HepG2 (cell line): ENCODE results near the gene C1orf35. TPM values are rescaled to one million over a fixed set of nuclear protein-coding genes. Genes with fewer than 3 reads are reported as not detected.
A peak's percentile ranks its signal among the peaks of the same experiment; 100 is the strongest.

Experiments used
- EED ChIP-seq: sonication (generic); formaldehyde crosslinking; IDR thresholded peaks from 2 replicates; pipeline ENCODE4 v1.5.0; 2020; ENCODE audit warnings: mild to moderate bottlenecking, missing genetic modification reagents
- FOXC1 ChIP-seq: sonication (generic); formaldehyde crosslinking; IDR thresholded peaks from 2 replicates; pipeline ENCODE4 v1.8.0; 2022; ENCODE audit warnings: mild to moderate bottlenecking, missing genetic modification reagents, borderline replicate concordance
- HOXA5 ChIP-seq: sonication (generic); formaldehyde crosslinking; IDR thresholded peaks from 2 replicates; pipeline ENCODE4 v1.4.0; 2020; ENCODE audit warnings: missing genetic modification reagents
- KDM1A ChIP-seq: IDR thresholded peaks from 2 replicates; pipeline ENCODE4 v1.6.1; 2016; ENCODE audit warnings: missing compliant biosample characterization
- KDM5B ChIP-seq: sonication (generic); formaldehyde crosslinking; IDR thresholded peaks from 2 replicates; pipeline ENCODE4 v1.4.0; 2020; ENCODE audit warnings: missing genetic modification reagents, mild to moderate bottlenecking, borderline replicate concordance
- PTBP1 ChIP-seq: fragments of 200-400 bp; formaldehyde crosslinking; IDR thresholded peaks from 2 replicates; pipeline ENCODE4 v1.6.1; 2018; ENCODE audit warnings: low read length, low read depth; ENCODE audit not compliant: poor library complexity, severe bottlenecking
- RARG ChIP-seq: sonication (generic); formaldehyde crosslinking; IDR thresholded peaks from 2 replicates; pipeline ENCODE4 v1.4.0; 2020; ENCODE audit warnings: low read depth, mild to moderate bottlenecking, missing genetic modification reagents
- RBM39 ChIP-seq: fragments of 200-400 bp; formaldehyde crosslinking; IDR thresholded peaks from one replicate; pipeline ENCODE4 v1.6.1; 2018; ENCODE audit warnings: antibody characterized with exemption, mild to moderate bottlenecking, low read depth, low read length; ENCODE audit not compliant: poor library complexity, severe bottlenecking
- TBX2 ChIP-seq: sonication (generic); formaldehyde crosslinking; IDR thresholded peaks from 2 replicates; pipeline ENCODE4 v1.5.0; 2020; ENCODE audit warnings: missing genetic modification reagents, mild to moderate bottlenecking, borderline replicate concordance
- TCF7 ChIP-seq: sonication (generic); IDR thresholded peaks from 2 replicates; pipeline ENCODE4 v1.6.1; 2016; ENCODE audit warnings: antibody characterized with exemption, low read depth
- TEAD2 ChIP-seq: sonication (generic); formaldehyde crosslinking; IDR thresholded peaks from 2 replicates; pipeline ENCODE4 v1.9.0; 2021; ENCODE audit warnings: missing genetic modification reagents
- YY1 ChIP-seq: IDR thresholded peaks from 2 replicates; pipeline ENCODE4 v1.6.1; 2011; ENCODE audit warnings: low read length, low read depth, moderate library complexity, mild to moderate bottlenecking; ENCODE audit not compliant: insufficient read depth, insufficient replicate concordance
- ZBTB3 ChIP-seq: sonication (generic); formaldehyde crosslinking; IDR thresholded peaks from 2 replicates; pipeline ENCODE4 v1.4.0; 2020; ENCODE audit warnings: low read depth, mild to moderate bottlenecking, moderate library complexity, missing genetic modification reagents, borderline replicate concordance
- ZBTB40 ChIP-seq, 2 experiments: fragments of 450-650 bp in 1 of 2; sonication (generic) in 1 of 2; formaldehyde crosslinking in 1 of 2; IDR thresholded peaks; 2 replicates each; pipeline versions ENCODE4 v1.6.1 to v1.8.0; 2016 to 2022; ENCODE audit warnings: antibody characterized with exemption in 1 of 2, mild to moderate bottlenecking in 1 of 2, missing genetic modification reagents in 1 of 2
- ZMYM2 ChIP-seq: sonication (generic); formaldehyde crosslinking; IDR thresholded peaks from 2 replicates; pipeline ENCODE4 v1.8.0; 2022; ENCODE audit warnings: mild to moderate bottlenecking, missing genetic modification reagents
- ZNF33A ChIP-seq: sonication (generic); formaldehyde crosslinking; IDR thresholded peaks from 2 replicates; pipeline ENCODE4 v1.5.1; 2020; ENCODE audit warnings: missing genetic modification reagents, mild to moderate bottlenecking, moderate library complexity, borderline replicate concordance
- ZNF441 ChIP-seq: sonication (generic); formaldehyde crosslinking; IDR thresholded peaks from 2 replicates; pipeline ENCODE4 v1.7.0; 2021; ENCODE audit warnings: missing genetic modification reagents, borderline replicate concordance
- ZNF605 ChIP-seq: sonication (generic); formaldehyde crosslinking; IDR thresholded peaks from 2 replicates; pipeline ENCODE4 v1.8.0; 2022; ENCODE audit warnings: mild to moderate bottlenecking, missing genetic modification reagents
- ZNF678 ChIP-seq: sonication (generic); formaldehyde crosslinking; IDR thresholded peaks from 2 replicates; pipeline ENCODE4 v1.4.0; 2020; ENCODE audit warnings: mild to moderate bottlenecking, missing genetic modification reagents
- ZNF816 ChIP-seq: sonication (generic); formaldehyde crosslinking; IDR thresholded peaks from 2 replicates; pipeline ENCODE4 v1.8.0; 2022; ENCODE audit warnings: missing genetic modification reagents, mild to moderate bottlenecking, borderline replicate concordance
- ZNF891 ChIP-seq: sonication (generic); formaldehyde crosslinking; IDR thresholded peaks from 2 replicates; pipeline ENCODE4 v1.5.0; 2020; ENCODE audit warnings: mild to moderate bottlenecking, missing genetic modification reagents
- polyA plus RNA-seq, 8 experiments: library from polyadenylated mRNA; depleted of rRNA in 3 of 8; stranded (reverse) in 7 of 8; unstranded in 1 of 8; fragments of >200 nt; fragmentation: Illumina TruSeq in 4 of 8; extraction: Trizol in 4 of 8; gene quantifications; 2 replicates each; pipeline versions ENCODE4 v1.2.1 to v1.2.3, GENCODE V29; 2011 to 2016; ENCODE audit warnings: low read depth in 4 of 8, missing spikeins in 1 of 8, mixed read lengths in 1 of 8; ENCODE audit not compliant: insufficient read depth in 1 of 8
- total RNA-seq, 5 experiments: library from RNA; depleted of rRNA; stranded (reverse); fragments of >200 nt; fragmentation: Illumina TruSeq; extraction: Trizol; gene quantifications; 2 replicates each; pipeline ENCODE4 v1.2.3, GENCODE V29; 2016; ENCODE audit warnings: low read depth in 1 of 5

The C1orf35 gene
- total and polyA plus RNA-seq, 2 of the 13 experiments (the other 11 are each of a cell fraction or from before 2014, with no cell fraction given) = 8.1 to 19.3 TPM

DNA sequence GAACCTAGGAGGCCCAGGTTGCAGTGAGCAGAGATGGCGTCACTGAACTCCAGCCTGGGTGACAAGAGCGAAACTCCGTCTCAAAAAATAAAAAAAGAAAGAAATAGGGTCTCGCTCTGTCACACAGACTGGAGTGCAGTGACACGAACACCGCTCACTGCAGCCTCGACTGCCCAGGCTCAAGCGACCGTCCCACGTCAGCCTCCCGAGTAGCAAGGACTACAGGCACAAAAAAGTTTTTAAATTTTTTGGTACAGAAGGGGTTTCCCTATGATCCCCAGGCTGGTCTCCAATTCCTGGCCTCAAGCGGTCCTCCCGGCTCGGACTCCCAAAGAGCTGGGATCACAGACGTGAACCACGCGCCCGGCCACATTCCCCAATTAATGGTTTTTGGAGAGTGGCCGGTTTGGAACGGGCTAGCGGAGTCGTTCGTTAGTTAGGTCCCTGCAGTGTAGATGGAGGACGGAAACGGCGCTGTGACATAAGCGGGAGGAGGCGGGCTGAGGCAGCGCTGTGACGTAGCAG lies 36.3 kb upstream of the C1orf35 start (continued):
- TF ChIP-seq RBM39 = peak; percentile 22
- TF ChIP-seq ZBTB40 (IDR thresholded peaks at IDR 0.05) = no peak
- TF ChIP-seq ZBTB40 (CRISPR knock-in tag; IDR thresholded peaks at IDR 0.05) = 0 out of 2 replicates have a peak, but pooled peaks have one; percentile 38
- TF ChIP-seq ZMYM2 (CRISPR knock-in tag) = peak; percentile 93
- 0 out of 2 replicates have a peak, but pooled peaks have one; percentile 53 for TF ChIP-seq ZNF441 (CRISPR knock-in tag)
- TF ChIP-seq YY1 = peak; percentile 45
- 0 out of 2 replicates have a peak, but pooled peaks have one; percentile 82 for TF ChIP-seq ZNF605 (CRISPR knock-in tag)
- peak; percentile 34; the same call in 1 of the 2 replicates for TF ChIP-seq ZNF891 (CRISPR knock-in tag)
- peak; percentile 63; the same call in 1 of the 2 replicates for TF ChIP-seq HOXA5 (CRISPR knock-in tag)
- TF ChIP-seq TBX2 = no peak
- TF ChIP-seq FOXC1 (CRISPR knock-in tag) = 0 out of 2 replicates have a peak, but pooled peaks have one; percentile 64
- 0 out of 2 replicates have a peak, but pooled peaks have one; percentile 57 for TF ChIP-seq ZNF33A (CRISPR knock-in tag)
- TF ChIP-seq PTBP1 = peak; percentile 25
- 0 out of 2 replicates have a peak, but pooled peaks have one; percentile 28 for TF ChIP-seq ZBTB3 (CRISPR knock-in tag)
- 0 out of 2 replicates have a peak, but pooled peaks have one; percentile 14 for TF ChIP-seq ZNF678
- TF ChIP-seq KDM5B (CRISPR knock-in tag) = 0 out of 2 replicates have a peak, but pooled peaks have one; percentile 10
- TF ChIP-seq RARG (CRISPR knock-in tag) = no peak
- TF ChIP-seq TCF7 = peak; percentile 52; the same call in 1 of the 2 replicates
- TF ChIP-seq KDM1A = no peak
- peak; percentile 47; the same call in 1 of the 2 replicates for TF ChIP-seq EED (CRISPR knock-in tag)
- TF ChIP-seq ZNF816 (CRISPR knock-in tag) = peak; percentile 70; the same call in 1 of the 2 replicates
- 0 out of 2 replicates have a peak, but pooled peaks have one; percentile 40 for TF ChIP-seq TEAD2
